ENCODE results near the gene TPD52L1.
A peak's percentile ranks its signal among the peaks of the same experiment; 100 is the strongest.

The TPD52L1 gene

DNA sequence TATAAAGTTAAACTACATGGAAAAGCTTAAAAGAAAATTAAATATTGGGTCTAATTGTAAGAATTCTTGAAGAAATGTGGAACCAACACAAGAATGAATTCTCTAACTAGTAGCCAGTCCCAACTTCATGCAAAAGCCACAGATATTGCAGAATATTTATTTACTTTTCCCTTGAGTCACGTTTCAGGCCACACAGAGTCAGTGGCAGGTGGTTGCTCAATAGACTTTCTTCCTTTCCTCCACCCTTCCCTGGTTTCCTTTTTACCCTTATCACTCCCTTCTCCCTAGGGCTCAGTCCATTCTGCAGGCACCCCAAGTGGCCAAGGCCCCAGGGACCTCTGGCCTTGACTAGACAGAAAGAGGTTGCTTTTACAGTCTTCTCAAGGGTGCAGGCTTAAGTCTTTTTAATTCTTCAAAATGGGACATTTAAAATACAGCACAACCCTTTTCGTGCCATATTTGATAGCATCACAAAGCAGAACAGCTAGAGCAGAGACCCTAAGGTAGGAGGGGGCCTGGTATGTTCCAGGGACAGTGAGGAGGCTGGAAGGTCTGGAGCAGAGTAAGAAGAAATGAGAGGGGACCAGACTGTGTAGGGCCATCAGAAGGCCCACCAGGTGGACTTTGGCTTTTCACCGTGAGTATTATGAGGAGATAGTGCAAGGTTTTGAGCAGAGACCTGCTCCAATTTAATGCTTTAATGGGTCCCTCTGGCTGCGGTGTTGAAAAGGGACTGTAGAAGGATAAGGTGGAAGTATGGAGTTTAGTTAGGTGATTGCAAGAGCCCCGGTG is 83.2 kb downstream of the TPD52L1 start:
- DNase-seq (ENCODE audit: low read depth) = peak; percentile 82

DNA sequence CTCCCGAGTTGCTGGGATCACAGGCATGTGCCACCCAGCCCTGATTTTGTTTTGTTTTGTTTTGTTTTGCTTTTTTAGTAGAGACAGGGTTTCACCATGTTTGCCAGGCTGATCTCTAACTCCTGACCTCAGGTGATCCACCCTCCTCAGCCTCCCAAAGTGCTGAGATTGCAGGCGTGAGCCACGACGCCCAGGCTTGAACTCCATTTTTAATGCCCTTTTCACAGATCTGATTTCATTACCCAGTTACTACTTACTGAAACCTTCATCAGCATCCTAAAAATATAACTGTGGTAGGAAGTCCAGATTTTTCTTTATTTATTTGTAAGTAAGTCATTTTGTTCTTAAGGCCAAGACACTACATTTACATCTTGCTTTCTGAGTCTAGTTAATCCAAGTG is 84.2 kb downstream of the TPD52L1 start:
- DNase-seq (ENCODE audit: low read depth) = no peak

DNA sequence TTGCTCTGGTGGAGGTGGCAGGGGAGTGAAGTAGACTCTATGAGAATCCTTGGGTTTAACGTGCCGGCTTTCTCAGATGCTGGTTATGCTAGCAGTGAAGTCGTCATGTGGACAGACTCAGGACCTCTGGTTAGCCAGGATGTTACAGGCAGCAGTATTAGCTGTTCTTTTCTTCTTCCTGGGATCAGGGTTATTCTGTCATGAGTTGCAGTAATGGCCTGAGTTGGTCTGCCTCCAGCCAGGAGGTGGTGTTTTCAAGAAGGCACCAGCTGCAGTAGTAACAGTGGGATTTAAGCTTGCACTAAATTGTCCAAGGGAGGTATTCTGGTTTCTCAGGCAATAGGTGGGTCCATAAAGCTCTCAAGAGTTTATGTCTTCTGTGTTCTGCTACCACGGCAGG is 91.5 kb downstream of the TPD52L1 start:
- no peak for DNase-seq (ENCODE audit: low read depth)

DNA sequence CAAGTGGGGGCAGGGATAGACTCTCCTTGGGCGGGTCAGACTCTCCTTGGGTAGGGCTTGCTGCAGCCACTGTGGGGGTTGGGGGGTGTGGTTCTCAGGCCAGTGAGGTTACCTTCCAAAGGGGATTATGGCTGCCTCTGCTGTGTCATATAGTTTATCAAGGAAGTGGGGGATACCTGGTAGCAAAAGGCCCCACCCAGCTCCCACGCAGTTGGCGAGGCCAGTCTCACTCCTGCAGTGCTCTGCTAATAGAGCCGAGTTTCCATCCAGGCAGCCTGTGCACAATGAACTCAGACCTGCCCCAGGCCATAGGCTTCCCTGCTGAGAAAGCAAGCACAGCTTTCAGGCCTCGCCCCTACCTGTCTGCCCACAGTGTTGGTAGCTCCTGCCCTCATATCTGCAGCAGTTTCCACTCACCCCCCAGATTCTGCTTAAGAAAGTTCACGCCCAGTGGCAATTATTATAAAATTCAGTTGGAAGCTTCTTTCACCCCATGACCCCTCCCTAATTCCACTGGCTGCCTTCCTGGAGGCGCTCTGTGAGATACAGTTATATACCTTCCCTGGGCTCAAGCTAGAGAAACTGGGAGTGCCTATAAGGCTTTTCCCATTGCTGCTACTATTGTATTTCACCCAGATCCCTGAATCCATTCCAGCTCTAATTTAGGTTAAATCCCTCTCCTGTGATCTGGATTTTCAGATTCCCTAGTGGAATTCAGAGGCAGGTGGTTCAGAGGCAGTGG is 92.1 kb downstream of the TPD52L1 start:
- no peak for DNase-seq (ENCODE audit: low read depth)

DNA sequence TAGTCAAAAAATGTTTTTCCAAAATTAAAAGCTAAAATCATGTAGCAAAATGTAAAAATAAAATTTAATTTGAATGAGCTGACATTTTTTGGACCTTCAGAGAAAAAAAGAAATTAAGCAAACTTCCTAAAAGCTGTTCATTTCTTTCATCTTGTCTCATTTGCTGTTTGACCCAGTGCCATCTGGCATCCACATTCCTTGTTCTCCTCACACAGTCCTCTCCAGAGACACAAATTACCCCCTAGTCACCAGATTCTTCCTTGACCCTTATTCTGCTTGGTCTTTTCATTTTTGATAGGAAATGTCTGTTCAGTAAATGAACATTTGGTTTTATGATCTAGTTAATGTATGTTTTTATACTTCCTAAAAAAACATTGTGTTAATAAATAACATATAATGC is 93.0 kb downstream of the TPD52L1 start:
- peak; percentile 46 for DNase-seq (ENCODE audit: low read depth)

DNA sequence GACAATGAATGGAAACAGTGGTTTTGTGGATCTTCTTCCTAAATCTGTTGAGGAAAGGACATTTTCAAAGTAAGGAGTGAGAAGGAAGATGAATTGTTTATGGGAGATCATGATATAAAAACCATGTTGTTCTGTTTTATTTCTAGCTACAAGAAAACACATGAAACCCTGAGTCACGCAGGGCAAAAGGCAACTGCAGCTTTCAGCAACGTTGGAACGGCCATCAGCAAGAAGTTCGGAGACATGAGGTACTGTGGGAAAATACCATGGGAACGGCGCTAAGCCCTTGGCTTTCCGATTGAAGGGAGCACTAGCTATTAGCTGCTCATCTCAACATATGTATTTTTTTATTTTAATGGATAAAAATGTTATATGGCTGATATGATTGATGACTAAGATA is 94.6 kb downstream of the TPD52L1 start:
- no peak for DNase-seq (ENCODE audit: low read depth)

DNA sequence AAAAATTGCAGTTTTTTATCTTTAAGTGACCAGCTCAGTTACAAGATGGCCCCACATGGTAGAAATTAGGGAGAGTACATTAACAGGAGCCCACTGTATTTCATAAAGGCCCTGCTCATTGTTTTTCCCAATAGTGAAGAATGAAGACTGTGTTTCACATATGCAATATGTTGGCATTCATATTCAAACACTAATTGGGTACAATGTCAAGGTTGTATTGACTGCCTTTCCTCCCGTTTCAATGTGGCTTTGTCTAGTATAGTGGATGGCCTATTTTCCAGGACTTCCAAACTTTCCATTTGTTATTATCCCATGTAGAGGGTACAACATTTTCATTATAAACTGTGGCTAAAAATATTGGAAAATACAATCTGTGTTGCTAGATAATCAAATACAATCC is 96.9 kb downstream of the TPD52L1 start:
- no peak for DNase-seq (ENCODE audit: low read depth)

DNA sequence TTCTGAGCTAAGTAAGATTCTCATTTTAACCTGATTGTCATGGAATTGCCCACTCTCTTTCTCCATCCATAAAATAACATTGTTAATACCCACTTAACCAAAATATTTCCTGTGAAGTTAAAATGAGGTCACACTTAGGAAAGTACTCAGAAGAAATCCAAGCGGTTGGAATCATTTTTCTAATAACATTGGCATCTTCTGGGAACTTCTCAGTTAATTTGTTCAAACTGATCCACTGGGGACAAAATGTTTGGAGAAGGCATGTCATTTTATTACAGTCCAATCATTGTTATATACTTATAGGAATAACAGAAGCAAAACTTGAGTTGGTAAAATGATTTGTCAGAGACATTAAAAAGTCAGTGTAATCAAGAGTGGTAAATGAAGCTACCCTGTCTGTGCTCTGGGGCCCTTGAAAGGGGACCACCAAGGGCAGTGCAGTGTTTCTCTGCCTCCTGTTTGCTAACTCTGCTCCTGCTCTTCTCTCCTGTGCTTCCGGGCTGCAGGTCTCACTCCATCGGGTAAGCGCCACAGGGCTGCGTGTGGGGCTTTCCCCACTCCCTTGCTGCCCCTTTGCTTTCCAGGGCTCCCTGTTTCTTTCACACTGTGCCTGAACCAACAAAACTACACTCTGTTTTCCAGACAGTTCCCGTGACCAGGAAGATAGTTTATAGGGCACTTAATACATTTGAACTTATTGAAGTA is 98.1 kb downstream of the TPD52L1 start:
- peak; percentile 78 for DNase-seq (ENCODE audit: low read depth)

DNA sequence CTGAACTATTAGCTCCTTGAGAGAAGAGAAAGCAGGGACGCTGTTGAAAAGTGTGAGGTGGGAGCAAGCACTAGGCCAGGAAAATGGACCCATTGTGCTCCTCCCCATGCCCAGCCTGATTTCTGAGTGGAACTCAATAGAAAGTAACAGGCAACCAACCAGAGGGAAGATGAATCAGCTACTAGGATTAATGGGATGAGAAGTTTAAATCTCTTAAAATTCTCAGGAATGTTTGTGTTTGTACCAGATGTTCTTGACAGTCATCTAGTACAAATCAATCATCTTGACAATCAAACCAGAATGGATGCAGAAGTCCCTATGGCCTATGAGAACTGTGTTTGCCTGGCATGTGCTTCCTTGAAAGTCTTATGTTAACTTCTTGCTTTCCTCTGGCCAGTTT is 99.3 kb downstream of the TPD52L1 start:
- DNase-seq (ENCODE audit: low read depth) = peak; percentile 72

DNA sequence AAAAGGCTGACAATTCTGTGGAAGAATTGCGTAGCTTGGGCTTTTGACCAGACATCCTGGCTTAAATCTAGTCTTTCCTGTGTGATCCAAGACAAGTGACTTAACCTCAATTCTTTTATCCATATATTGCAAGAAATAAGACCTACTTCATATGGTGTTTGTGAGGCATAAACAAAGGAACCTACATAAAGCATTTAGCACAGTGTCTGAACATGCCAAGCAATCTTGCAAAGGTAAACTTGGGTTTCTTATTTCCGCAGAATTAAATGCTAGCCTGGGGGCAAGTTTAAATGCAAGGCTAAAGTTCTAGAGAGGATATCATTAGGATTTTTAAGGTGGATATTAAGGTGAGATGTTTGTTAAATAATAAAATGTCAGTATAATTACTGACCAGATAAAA is 100.3 kb downstream of the TPD52L1 start:
- no peak for DNase-seq (ENCODE audit: low read depth)

DNA sequence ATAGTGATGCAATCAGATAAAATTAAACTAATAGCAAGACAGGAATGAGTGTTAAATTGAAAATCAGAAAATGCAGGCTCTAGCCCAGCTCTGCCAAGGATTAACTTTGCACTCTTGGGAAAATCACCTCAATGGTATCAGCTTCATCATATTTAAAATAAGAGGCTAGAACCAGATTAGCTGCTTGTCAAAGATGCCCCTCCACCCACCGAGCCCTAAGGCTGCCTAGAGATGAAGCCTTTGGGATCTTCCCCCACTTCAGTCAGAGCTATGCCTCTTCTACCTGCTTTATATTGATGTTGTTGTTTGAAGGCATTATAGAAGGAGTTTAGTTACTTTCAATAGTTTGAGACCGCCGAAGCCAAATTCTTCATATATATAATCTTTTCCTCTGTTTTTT is 100.7 kb downstream of the TPD52L1 start:
- DNase-seq (ENCODE audit: low read depth) = no peak

DNA sequence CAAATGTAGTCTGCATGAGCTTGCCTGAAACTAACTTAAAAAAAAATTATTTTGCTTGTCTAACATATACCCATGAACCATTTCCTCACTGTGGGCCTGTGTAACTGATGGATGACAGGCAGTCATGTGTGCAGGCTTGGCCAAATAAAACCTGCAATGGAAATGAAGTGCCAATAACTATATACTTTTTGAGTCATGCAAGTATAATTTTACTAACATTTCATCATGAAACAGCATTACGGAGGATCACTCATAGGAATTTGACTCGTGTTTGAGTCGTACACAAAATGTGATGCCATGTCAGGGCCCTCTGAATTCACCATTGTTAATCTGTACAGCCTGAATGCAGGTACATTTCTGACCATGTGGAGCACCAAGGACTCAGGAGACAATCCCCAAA is 101.6 kb downstream of the TPD52L1 start:
- peak; percentile 31 for DNase-seq (ENCODE audit: low read depth)

DNA sequence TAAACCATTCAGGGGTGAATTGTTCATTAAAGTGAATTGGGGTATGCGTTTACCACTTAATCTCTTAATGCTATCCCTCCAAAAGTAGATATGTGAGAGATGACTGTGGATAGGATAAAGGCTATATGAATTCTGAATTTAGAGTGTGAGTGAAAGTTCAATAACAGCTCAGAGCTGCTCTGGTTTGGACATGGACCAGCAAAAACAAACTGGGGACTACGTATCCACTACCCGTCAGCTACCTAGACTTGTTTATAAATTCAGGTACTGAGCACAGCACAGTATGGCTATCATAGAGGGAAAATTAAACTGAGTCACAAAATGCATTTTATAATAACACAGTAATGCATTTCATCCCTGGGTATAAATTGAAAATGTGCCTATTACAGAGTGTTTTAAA is 103.8 kb downstream of the TPD52L1 start:
- DNase-seq (ENCODE audit: low read depth) = no peak

DNA sequence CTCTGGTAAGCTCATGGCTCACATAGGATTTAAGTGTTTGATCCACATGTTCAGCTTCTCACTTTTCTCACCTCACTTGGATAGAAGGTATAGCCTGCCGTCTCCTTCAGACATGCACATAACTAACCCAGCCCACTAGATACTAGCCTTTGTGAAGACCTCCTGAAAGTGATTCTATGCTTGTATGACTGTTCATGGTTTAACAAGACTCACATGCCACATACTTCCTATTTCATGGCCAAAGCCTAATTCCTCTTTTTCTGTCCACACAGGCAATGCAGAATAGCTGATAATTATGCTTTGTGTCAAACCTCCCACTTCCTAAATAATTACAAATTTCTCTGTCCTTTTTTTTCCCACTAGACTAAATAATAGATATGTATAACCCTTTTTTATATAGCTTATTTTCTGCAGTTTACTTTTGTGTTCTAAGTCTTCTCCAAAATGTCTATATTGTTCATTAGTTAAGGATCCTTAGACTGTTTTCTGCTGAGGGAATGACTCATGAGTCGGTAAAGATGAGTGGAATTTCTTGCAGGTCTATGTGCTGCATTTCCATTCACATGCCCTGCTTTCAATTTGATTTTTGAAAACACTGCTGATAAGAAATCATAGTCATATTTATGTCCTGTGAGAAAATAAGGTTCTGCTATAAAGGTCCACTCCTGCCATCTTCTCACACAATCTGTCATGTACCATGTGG is 105.2 kb downstream of the TPD52L1 start:
- DNase-seq (ENCODE audit: low read depth) = peak; percentile 37

DNA sequence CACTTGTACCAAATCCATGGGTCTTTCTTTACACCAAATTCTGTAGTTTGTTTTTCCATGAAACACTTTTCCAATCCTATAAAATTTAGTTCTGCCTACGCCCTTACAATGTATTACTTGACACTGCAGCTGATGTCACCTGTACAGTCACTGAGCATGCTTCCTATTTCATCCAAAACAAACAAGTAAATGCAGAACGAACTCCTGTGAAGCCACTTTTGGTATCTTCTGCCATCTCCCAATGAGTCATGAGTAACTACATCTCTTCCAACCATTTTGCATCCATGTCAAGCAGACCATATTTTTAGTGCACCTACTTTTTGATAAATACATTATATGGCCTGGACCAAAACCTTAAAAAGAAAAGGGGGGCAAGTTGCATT is 105.8 kb downstream of the TPD52L1 start:
- DNase-seq (ENCODE audit: low read depth) = peak; percentile 35

DNA sequence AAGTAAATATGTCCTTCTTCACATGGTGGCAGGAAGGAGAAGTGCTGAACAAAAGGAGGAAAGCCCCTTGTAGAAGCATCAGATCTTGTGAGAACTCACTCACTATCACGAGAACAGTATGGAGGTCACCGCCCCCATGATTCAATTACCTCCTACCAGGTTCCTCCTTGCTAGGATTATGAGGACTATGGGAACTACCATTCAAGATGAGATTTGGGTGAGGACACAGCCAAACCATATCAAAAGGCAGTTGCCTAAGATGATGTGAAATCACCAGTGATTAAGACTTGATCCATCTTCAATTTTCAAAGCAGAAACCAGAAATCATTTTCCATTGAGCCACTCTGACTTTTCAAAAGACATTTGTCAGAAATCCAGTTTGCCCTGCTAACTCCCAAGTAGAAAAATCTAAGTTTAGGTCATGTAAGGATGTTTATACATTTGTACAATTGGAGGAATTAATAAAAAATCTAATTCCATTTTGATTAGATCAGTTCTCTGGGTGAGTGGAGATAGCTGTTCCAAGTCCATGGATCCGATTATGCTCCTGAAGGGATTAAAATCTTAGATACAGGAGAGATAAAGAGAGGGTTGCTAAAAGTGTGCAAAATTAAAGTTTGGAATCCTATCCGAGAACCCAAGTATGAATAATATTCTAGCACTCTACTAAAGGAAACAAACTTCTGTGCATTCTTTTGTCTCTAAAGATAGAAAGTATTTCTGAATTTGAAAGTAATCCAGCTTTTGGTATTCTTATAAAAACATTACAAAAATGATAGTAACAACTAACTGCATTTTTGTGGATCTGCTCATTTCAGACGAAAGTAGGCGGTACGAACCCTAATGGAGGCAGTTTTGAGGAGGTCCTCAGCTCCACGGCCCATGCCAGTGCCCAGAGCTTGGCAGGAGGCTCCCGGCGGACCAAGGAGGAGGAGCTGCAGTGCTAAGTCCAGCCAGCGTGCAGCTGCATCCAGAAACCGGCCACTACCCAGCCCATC is 108.7 kb downstream of the TPD52L1 start:
- peak; percentile 95 for DNase-seq (ENCODE audit: low read depth)

DNA sequence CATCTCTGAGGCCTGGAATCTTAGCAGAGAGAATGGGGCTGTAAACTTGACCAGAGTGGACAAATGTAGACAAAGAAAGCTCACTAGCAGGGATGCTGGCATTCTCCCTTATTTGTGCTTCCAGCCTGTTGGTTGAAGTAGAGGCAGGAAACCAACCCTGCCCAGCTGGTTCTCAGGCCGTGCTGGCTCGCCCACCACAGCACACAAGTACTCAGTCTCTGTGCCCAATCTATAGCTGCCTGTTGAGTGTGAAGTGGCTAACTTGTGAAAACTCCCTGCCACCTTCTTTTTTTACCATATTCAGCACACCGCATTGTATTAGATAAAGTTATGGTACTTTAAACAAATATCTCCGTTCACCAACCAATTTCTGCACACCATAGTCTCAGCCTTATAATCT is 110.9 kb downstream of the TPD52L1 start:
- DNase-seq (ENCODE audit: low read depth) = no peak

DNA sequence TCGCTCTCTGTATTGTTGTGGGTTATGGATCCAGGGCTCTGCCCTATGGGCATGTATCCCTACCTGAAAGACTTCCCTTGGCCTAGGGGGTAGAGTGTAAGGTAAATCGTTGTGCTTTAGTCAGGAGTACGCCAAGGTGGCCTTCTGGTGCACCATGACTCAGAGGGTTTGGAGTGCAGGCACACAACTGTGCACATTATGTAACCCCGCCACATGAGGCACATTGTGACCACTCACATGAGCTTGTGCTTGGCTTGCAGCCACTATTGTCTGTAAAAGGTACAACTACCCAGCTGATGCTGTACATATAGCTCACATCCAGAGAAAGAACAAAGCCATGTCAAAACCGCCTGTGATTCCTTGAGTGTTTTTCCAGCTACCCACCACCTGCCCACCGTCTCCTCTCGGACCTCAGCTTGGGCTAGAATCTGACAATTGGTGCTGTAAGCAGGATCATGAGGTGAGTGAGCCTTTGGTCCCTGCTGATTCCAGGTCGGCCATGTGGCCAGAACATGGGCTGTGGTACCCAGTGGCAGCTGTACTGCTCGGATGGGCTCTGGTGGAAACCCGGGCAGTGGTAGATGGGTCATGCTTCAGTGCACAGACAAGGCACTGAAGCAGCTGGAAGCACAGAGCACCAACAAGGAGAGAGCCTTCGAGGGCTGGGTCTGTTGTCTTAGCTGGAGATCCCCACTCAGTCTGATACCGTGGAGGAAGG is 114.4 kb downstream of the TPD52L1 start:
- no peak for DNase-seq (ENCODE audit: low read depth)

DNA sequence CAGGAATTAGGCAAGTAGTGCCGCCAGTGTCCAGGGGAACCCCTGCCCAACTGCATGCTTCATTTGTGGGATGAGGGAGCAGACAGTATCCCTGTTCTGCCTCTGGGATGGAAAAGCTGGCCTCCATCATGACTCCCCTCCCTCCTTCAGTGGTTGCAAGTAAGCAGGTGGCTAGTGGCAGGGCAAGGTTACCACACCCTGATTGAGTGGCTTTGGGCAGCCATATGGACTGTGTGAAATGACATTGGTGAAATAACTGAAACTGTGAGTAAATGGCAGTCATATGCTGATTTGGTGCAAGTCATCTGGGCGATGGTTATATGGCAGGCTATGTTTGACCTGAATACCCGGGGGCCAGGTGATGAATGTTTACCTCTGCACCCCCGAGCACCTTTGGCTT is 115.2 kb downstream of the TPD52L1 start:
- no peak for DNase-seq (ENCODE audit: low read depth)

DNA sequence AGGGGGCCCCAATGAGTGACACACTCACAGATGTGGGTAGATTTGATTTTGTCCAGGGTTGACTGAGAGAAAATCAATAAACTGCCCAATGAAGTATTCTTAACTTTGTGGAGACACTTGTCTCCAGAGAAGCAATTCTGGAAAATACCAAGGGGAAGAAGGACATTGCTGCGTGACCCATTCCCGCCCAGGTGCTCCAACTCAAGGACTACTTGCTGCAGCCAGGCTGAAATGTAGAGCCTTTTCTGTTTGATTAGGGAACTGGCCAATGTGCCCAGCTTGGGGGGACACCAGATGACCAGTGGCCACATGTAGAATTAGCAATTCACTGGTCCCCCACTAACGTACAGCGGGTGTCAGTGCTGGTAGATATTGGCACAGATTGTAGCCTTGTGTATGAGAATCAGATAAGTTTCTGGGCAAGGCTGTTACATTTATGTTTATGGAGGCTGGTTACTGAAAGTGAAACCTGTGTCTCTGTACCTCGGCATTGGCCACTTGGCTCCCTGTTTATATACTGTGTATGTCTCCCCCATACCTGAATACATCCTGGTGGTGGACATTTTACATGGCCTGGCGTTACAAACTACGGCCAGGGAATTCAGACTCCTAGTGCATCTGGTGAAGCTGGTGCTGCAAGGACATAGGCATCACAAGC is 115.9 kb downstream of the TPD52L1 start:
- no peak for DNase-seq (ENCODE audit: low read depth)
